ES-I3 (cell line): ENCODE measurements around the gene KRTAP5-1.

Experiments used
- H3K36me3 ChIP-seq: 2 replicates; pipeline ENCODE4 v1.6.1; 2013; ENCODE audit warnings: mild to moderate bottlenecking, low read length, control low read depth, moderate library complexity; ENCODE audit not compliant: insufficient read depth
- H3K4me1 ChIP-seq: 2 replicates; pipeline ENCODE4 v1.6.1; 2013; ENCODE audit warnings: mild to moderate bottlenecking, control low read depth, low read length; ENCODE audit not compliant: insufficient read depth
- H3K9ac ChIP-seq: 2 replicates; pipeline ENCODE4 v1.6.1; 2013; ENCODE audit warnings: low read depth, mild to moderate bottlenecking, low read length, moderate library complexity
- H3K9me3 ChIP-seq: 2 replicates; pipeline ENCODE4 v1.6.1; 2013; ENCODE audit warnings: mild to moderate bottlenecking, low read length, moderate library complexity; ENCODE audit not compliant: control insufficient read depth, insufficient read depth

The KRTAP5-1 gene

GRCh38 chr11:1572197-1573076, 12.6 kb downstream of the KRTAP5-1 start, which contains the start of gene DUSP8:
Gene DUSP8, minus strand, starts transcription at chr11:1572271. Its CDS starts 6,445 bp downstream, at chr11:1565826.
- H3K4me1 ChIP-seq, result peaks cover 6% of the 10 kb centered on the region; the same call in 1 of the 2 replicates
- peak within 1 kb of the TSS; percentile 54 for H3K9ac ChIP-seq
- no peaks in the 10 kb centered on the region for H3K36me3 ChIP-seq
- no peaks in the 10 kb centered on the region for H3K9me3 ChIP-seq

- Histone ChIP-seq H3K4me1 (peaks cover 6% of the 10 kb centered on the region; the same call in 1 of the 2 replicates), H3K36me3 (no peaks in the 10 kb centered on the region), H3K9ac (peak overlapping the region; percentile 54; the same call in 1 of the 2 replicates), H3K9me3 (no peaks in the 10 kb centered on the region)
These were observed 13.3 kb downstream of the KRTAP5-1 start for GRCh38 chr11:1571760-1572196.

- Histone ChIP-seq H3K9ac (peak overlapping the region; percentile 54), H3K36me3 (no peaks in the 10 kb centered on the region), H3K4me1 (peaks cover 6% of the 10 kb centered on the region; the same call in 1 of the 2 replicates), H3K9me3 (no peaks in the 10 kb centered on the region)
These were observed 14.0 kb downstream of the KRTAP5-1 start for GRCh38 chr11:1570896-1571759.

GRCh38 chr11:1570531-1570895, 14.6 kb downstream of the KRTAP5-1 start:
- Histone ChIP-seq H3K36me3 (no peaks in the 10 kb centered on the region), H3K9ac (no peak overlapping the region), H3K4me1 (peaks cover 6% of the 10 kb centered on the region; the same call in 1 of the 2 replicates), H3K9me3 (no peaks in the 10 kb centered on the region)

- H3K4me1 ChIP-seq, result peaks cover 7% of the 10 kb centered on the region; the same call in 1 of the 2 replicates
- H3K36me3 ChIP-seq, result no peaks in the 10 kb centered on the region
- no peaks in the 10 kb centered on the region for H3K9me3 ChIP-seq
- no peak overlapping the region for H3K9ac ChIP-seq
These were observed 15.1 kb downstream of the KRTAP5-1 start for GRCh38 chr11:1570001-1570453.

- H3K36me3 ChIP-seq, result no peaks in the 10 kb centered on the region
- H3K4me1 ChIP-seq, result peaks cover 12% of the 10 kb centered on the region; the same call in 1 of the 2 replicates
- H3K9me3 ChIP-seq, result no peaks in the 10 kb centered on the region
- H3K9ac ChIP-seq, result no peak overlapping the region
These were observed 15.8 kb downstream of the KRTAP5-1 start for GRCh38 chr11:1569251-1569780.

- Histone ChIP-seq H3K9me3 (no peaks in the 10 kb centered on the region), H3K9ac (no peak overlapping the region), H3K4me1 (peaks cover 18% of the 10 kb centered on the region; the same call in 1 of the 2 replicates), H3K36me3 (no peaks in the 10 kb centered on the region)
These were observed 16.6 kb downstream of the KRTAP5-1 start for GRCh38 chr11:1568441-1568911.

- peaks cover 18% of the 10 kb centered on the region; the same call in 1 of the 2 replicates for H3K4me1 ChIP-seq
- H3K9ac ChIP-seq, result no peak overlapping the region
- H3K36me3 ChIP-seq, result no peaks in the 10 kb centered on the region
These were observed 17.4 kb downstream of the KRTAP5-1 start for GRCh38 chr11:1567721-1568100.

GRCh38 chr11:1567052-1567720, 17.9 kb downstream of the KRTAP5-1 start:
- H3K4me1 ChIP-seq, result peaks cover 18% of the 10 kb centered on the region; the same call in 1 of the 2 replicates
- peaks cover 1% of the 10 kb centered on the region; the same call in 1 of the 2 replicates for H3K36me3 ChIP-seq
- H3K9me3 ChIP-seq, result no peaks in the 10 kb centered on the region
- no peak overlapping the region for H3K9ac ChIP-seq

More at GRCh38 chr11:1567721-1568100, 17.4 kb downstream of the KRTAP5-1 start:
- H3K9me3 ChIP-seq, result no peaks in the 10 kb centered on the region

- Histone ChIP-seq H3K4me1 (peaks cover 18% of the 10 kb centered on the region; the same call in 1 of the 2 replicates), H3K9me3 (no peaks in the 10 kb centered on the region), H3K9ac (no peak overlapping the region), H3K36me3 (peaks cover 2% of the 10 kb centered on the region; the same call in 1 of the 2 replicates)
These were observed 18.6 kb downstream of the KRTAP5-1 start for GRCh38 chr11:1566381-1567051.

GRCh38 chr11:1565904-1566247, 19.2 kb downstream of the KRTAP5-1 start:
- Histone ChIP-seq H3K9ac (no peak overlapping the region), H3K4me1 (peaks cover 18% of the 10 kb centered on the region; the same call in 1 of the 2 replicates), H3K36me3 (peaks cover 2% of the 10 kb centered on the region; the same call in 1 of the 2 replicates), H3K9me3 (no peaks in the 10 kb centered on the region)

- Histone ChIP-seq H3K9ac (no peak overlapping the region), H3K9me3 (no peaks in the 10 kb centered on the region), H3K4me1 (peaks cover 14% of the 10 kb centered on the region; the same call in 1 of the 2 replicates), H3K36me3 (peaks cover 2% of the 10 kb centered on the region; the same call in 1 of the 2 replicates)
These were observed 19.7 kb downstream of the KRTAP5-1 start for GRCh38 chr11:1565173-1565903.
